DMS79 (cell line): ENCODE measurements around the gene MAST4.

ENCODE experiments used
- DNase-seq: peaks from one replicate; lab custom pipeline; 2025; lab: John Stamatoyannopoulos, UW

The MAST4 gene

GRCh38 chr5:66960369-66961137, 364.4 kb downstream of the MAST4 start:
- DNase-seq = no peak

DNA sequence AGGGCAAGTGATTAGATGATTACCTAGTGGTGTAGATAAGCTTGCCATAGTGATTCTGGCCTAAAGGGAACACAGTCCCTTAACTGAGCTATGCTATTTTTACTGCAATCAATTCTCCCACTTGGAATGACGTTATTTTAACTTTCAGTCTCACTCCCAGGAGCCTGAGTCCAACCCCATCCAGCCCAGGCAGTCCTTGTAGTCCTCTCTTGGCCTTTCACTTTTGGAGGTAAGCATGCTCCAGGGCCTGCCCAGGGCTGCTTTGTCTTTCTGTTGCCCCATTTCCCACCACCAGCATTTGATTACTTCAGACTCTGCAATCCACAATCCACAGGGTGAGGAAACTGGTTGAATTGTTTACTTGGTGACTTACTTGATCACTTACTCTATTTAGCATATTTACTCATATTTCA, 367.4 kb downstream of the MAST4 start:
- DNase-seq = no peak

DNA sequence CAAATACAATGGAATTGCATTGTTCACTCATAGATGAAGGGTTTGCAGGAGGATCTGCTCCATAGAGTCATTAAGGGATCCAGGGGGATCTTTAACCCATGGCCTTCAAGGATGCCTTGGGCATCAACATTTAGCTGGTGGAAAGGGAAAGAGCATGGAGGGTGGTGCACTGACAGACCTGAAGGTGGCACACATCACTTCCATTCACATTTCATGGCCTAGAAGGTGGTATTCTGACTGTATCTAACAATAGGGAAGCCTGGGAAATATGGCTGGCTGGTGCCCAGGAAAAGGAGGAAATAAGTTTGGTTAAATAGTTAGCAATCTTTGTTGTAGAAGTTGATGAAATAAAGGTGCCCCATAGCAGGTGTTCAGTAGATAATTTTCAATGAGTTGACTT, 370.2 kb downstream of the MAST4 start:
- DNase-seq = no peak

DNA sequence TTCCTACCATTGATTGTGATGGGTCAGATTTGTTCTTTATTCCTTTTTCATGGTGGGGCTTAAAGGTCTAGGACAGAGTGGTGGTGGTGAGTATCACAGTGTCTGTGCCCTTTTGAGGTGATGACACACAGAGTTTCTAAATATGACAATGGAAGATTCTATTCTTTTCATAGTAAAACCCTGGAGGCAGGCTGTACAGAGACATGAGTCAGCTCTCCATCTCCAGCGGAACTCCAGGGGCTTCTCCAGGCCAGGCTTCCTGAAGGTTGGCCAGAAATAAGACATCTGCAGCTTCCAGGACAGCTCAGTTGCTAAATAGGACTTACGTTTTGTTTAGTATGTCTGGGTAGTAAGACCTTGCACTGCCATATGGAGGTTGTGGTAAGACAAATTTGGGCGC, 370.9 kb downstream of the MAST4 start:
- DNase-seq = no peak

DNA sequence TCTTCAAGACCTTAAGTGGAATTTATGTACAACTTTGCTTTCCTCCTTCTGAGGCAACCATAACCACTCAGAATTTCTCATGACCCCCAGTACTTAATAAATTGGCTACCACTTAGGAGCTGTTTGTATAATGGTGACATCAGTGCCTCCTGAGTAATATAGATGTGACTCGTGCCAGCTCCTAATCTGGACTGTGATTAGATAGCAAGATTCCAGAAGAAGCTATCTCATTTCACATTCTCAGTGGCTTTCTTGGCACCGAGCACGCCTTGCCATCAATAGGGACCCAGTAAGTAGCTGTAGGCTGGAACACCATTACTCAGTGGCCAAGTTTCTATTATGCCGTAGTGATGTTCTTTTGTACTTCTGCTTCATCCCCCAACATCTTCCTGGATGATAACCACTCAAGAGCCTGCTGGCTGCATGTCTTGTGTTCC, 371.7 kb downstream of the MAST4 start:
- DNase-seq = no peak

- DNase-seq = no peak
These were observed 373.3 kb downstream of the MAST4 start for GRCh38 chr5:66969484-66969883.

GRCh38 chr5:66969963-66970362, 373.8 kb downstream of the MAST4 start:
- DNase-seq = no peak

DNA sequence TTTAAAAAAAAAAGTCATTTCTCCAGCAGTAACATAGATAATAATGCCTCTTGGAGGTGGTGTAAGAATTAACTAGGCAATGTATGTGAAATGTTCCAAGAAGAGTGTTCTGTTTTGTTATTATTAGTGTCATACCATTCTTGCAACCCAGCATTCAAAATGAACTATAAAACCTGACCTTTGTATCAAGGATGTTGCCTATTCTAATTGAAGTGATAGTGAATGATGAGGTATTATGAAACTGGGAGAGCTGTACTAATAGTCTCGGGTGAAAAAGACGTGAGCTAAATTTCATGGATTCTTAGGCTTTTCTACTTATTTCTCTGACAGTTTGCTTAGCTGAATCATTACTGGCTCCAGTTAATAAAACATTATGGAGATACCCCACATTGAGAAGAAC, 375.8 kb downstream of the MAST4 start:
- DNase-seq = no peak

DNA sequence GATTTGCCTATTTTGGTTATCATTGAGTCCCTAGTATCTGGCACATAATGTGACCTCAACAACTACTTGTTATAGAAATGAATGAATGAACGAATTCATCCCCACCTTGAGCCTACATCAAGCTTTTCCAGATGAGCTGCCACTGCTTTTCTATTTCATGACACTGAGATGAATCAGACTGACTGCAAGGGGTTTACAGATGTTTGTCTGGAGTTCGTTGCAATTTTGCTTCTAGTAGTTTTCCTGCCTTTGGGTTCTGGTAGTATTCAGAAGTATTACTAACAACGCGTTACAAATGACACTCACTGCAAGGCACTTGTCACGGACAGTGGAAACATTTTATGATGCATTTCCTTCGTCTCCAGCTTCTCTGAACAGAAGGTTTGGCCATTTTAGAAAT, 378.1 kb downstream of the MAST4 start:
- peak; percentile 56 for DNase-seq

- no peak for DNase-seq
These were observed 379.9 kb downstream of the MAST4 start for GRCh38 chr5:66976108-66976507.

DNA sequence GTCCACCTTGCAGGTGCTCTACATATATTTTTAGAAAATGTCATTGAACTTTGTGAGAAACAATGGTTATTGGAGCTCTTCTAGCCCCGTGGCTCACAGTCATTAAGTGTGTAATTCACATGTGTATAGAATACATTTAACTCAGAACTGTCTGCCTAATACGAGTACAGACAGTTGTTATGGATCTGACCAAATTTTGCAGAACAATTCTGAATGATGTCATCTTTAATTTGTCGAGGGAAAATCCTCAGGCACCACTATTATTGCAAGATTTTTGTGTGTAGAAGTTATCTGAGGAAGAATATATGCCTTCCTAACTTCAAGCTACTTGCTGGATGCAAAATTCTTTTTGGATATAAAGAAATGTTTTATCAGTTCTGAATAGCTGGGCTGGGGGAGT, 383.5 kb downstream of the MAST4 start:
- DNase-seq = no peak

DNA sequence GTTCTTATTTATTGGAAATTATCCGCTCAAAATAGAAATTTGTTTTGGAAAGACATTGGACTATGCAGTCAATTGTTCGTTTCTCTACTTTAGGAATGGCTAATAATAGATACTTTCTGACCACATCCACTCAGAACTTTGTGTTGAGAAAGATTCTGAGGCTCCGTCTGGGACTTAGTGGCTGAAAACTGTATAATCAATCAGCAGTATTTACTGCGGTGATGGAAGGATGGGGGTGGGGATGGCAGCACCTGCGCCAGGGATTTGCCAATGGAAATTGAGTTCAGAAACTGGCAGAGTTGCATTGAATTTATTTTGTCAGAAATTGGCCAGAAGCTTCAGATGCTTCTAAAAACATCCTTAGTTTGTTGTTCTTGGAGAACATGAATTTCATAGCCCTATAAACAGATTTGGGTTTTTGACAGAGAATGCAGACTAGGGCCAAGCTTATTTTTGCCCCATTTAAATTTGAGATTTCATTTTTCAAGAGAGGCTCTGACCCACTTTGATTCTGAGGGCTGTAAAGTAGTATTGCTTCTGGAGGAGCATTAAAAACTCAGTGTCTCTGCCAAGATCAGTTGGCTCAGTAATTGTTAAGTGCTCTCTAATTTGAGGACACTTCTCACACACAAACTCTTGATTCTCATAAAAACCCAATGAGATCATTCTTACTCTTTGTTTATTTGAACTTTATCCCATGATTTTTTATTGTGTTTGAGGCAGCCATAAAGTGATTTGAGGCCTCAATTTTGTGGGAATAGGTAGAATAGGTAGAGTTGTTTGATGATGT, 385.3 kb downstream of the MAST4 start:
- DNase-seq = peak; percentile 74

DNA sequence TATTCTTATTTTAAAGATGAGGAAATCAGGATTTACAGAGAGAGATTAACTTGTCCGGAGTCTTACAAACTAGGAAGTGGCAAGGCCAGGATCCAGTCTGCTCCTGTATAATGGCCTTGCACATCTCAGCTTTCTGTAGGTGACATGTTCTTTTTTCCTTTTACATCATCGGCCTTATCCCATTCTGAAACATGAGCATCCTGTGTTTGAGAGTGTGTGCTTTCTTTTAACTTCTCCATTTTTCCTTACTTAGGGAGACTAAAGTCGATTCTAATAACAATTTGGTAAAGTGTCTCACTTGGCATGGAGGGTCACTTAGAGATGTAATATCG, 385.8 kb downstream of the MAST4 start:
- DNase-seq = peak; percentile 65

GRCh38 chr5:66982470-66982869, 386.3 kb downstream of the MAST4 start:
- DNase-seq = no peak

- DNase-seq = no peak
These were observed 389.2 kb downstream of the MAST4 start for GRCh38 chr5:66985417-66985816.

GRCh38 chr5:66986009-66986408, 389.8 kb downstream of the MAST4 start:
- DNase-seq = no peak

DNA sequence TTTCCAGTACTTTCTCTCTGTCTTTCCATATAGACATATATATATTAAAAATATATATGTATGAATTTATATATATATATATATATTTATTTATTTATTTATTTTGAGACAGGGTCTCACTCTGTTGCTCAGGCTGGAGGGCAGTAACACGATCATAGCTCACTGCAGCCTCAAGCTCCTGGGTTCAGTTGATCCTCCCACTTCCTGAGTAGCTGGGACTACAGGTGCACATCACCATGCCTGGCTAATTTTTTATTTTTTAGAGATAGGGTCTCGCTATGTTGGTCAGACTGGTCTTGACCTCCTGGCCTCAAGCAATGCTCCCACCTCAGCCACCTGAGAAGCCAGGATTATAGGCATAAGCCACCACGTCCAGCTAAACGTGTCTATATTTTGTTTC, 390.3 kb downstream of the MAST4 start:
- no peak for DNase-seq

GRCh38 chr5:66987126-66987525, 390.9 kb downstream of the MAST4 start:
- DNase-seq = no peak

- DNase-seq = no peak
These were observed 391.3 kb downstream of the MAST4 start for GRCh38 chr5:66987540-66987939.

GRCh38 chr5:66987949-66988838, 392.0 kb downstream of the MAST4 start:
- DNase-seq = no peak

DNA sequence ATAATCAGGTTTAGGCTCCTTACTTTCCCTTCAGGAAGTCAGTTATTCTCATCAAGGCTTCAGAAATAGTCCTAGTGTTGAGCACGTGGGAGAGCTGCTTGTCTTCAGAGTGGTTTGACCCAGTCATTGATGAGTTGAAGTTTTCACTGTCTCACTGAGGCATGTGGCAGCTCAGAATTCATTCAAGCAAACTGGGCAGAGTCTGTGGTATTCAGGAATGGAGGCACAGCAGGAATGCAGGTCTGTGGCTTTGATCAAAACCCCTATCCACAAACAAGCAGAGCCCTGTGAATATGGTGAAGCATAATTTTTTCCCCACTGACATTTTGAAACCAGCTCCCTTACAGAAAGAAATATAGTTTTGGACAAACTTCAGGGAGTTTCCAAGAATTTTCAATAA, 393.1 kb downstream of the MAST4 start:
- DNase-seq = no peak

DNA sequence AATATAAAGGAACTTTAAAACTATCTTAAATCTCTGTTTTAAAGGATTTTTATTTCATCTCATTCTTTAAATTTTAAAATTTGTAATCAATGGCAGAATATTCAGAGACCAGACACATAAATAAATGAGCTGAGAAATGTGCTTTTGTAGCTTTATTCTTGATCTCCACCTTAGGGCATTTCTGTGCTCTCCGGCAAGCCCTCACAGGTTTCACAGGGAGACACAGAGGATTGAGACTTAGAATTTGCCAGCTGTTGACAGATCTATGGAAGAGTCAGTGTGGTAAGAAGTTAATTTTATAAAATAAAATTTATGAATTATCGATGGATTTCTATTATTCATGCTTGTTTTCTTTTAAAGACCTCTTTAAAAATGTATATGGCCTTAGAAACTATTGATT, 393.6 kb downstream of the MAST4 start:
- DNase-seq = no peak

DNA sequence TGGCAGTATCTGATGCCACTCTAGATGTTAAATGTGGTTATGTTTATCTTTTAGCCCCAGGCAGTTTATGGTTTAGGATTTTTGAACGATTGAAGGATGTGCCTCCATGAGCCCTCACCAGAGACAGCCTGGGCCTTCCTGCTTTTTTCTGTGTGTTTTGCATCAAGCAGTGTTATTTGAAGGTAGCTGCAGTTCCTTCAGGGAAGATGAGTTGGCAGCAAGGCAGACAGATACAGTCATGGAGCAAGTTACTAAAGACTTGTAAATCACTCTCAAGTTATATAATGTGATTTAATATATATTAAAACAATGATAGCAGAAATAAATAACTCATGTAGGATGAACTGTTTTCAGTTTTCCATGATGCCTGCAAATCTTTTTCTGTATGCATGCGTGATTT, 395.6 kb downstream of the MAST4 start:
- DNase-seq = no peak
